HepG2 (cell line): ENCODE measurements around the gene GAN. TPM values are rescaled to one million over a fixed set of nuclear protein-coding genes. Genes with fewer than 3 reads are reported as not detected.

Experiments
- ATF1 ChIP-seq: IDR thresholded peaks from 2 replicates; pipeline ENCODE4 v1.6.1; 2016; ENCODE audit warnings: mild to moderate bottlenecking, control low read depth
- HOXA5 ChIP-seq: sonication (generic); formaldehyde crosslinking; IDR thresholded peaks from 2 replicates; pipeline ENCODE4 v1.4.0; 2020; ENCODE audit warnings: missing genetic modification reagents
- JARID2 ChIP-seq: sonication (generic); formaldehyde crosslinking; IDR thresholded peaks from 2 replicates; pipeline ENCODE4 v1.8.1; 2023; ENCODE audit warnings: missing genetic modification reagents, inconsistent platforms; ENCODE audit not compliant: insufficient replicate concordance
- MAX ChIP-seq: IDR thresholded peaks from 2 replicates; pipeline ENCODE4 v1.6.1; 2012; ENCODE audit warnings: inconsistent platforms
- MED1 ChIP-seq: sonication (generic); formaldehyde crosslinking; IDR thresholded peaks from 2 replicates; pipeline ENCODE4 v1.4.0; 2020; ENCODE audit warnings: missing genetic modification reagents
- RORA ChIP-seq: sonication (generic); formaldehyde crosslinking; IDR thresholded peaks from 2 replicates; pipeline ENCODE4 v1.5.0; 2020; ENCODE audit warnings: mild to moderate bottlenecking, missing genetic modification reagents, moderate library complexity
- SOX5 ChIP-seq: IDR thresholded peaks from 2 replicates; pipeline ENCODE4 v1.6.1; 2016; ENCODE audit warnings: borderline replicate concordance
- THAP9 ChIP-seq: sonication (generic); formaldehyde crosslinking; IDR thresholded peaks from 2 replicates; pipeline ENCODE4; 2020; ENCODE audit warnings: missing genetic modification reagents, mild to moderate bottlenecking, borderline replicate concordance
- ZBTB38 ChIP-seq: sonication (generic); formaldehyde crosslinking; IDR thresholded peaks from 2 replicates; pipeline ENCODE4 v1.5.1; 2020; ENCODE audit warnings: mild to moderate bottlenecking, missing genetic modification reagents
- ZFP62 ChIP-seq: sonication (generic); formaldehyde crosslinking; IDR thresholded peaks from 2 replicates; pipeline ENCODE4 v1.4.0; 2020; ENCODE audit warnings: missing genetic modification reagents
- ZNF773 ChIP-seq: sonication (generic); formaldehyde crosslinking; IDR thresholded peaks from 2 replicates; pipeline ENCODE4 v1.4.0; 2020; ENCODE audit warnings: missing genetic modification reagents, borderline replicate concordance
- polyA plus RNA-seq, 8 experiments: library from polyadenylated mRNA; depleted of rRNA in 3 of 8; stranded (reverse) in 7 of 8; unstranded in 1 of 8; fragments of >200 nt; fragmentation: Illumina TruSeq in 4 of 8; extraction: Trizol in 4 of 8; gene quantifications; 2 replicates each; pipeline versions ENCODE4 v1.2.1 to v1.2.3, GENCODE V29; 2011 to 2016; ENCODE audit warnings: low read depth in 4 of 8, missing spikeins in 1 of 8, mixed read lengths in 1 of 8; ENCODE audit not compliant: insufficient read depth in 1 of 8
- total RNA-seq, 5 experiments: library from RNA; depleted of rRNA; stranded (reverse); fragments of >200 nt; fragmentation: Illumina TruSeq; extraction: Trizol; gene quantifications; 2 replicates each; pipeline ENCODE4 v1.2.3, GENCODE V29; 2016; ENCODE audit warnings: low read depth in 1 of 5
- TF ChIP-seq, protein P1 (sequence below): sonication (generic); formaldehyde crosslinking; IDR thresholded peaks from 2 replicates; pipeline ENCODE4 v1.5.1; 2020; ENCODE audit warnings: mild to moderate bottlenecking, missing genetic modification reagents
- TF ChIP-seq, protein P2 (sequence below): sonication (generic); formaldehyde crosslinking; IDR thresholded peaks from 2 replicates; pipeline ENCODE4 v1.4.0; 2020; ENCODE audit warnings: missing genetic modification reagents, borderline replicate concordance
- TF ChIP-seq, protein P3 (sequence below): sonication (generic); formaldehyde crosslinking; IDR thresholded peaks from 2 replicates; pipeline ENCODE4 v1.4.0; 2020; ENCODE audit warnings: missing genetic modification reagents
- TF ChIP-seq, protein P4 (sequence below): sonication (generic); formaldehyde crosslinking; IDR thresholded peaks from 2 replicates; pipeline ENCODE4 v1.4.0; 2020; ENCODE audit warnings: missing genetic modification reagents

Gene GAN
- total and polyA plus RNA-seq, 2 of the 13 experiments (the other 11 are each of a cell fraction or from before 2014, with no cell fraction given) = 4.3 to 11.0 TPM

DNA sequence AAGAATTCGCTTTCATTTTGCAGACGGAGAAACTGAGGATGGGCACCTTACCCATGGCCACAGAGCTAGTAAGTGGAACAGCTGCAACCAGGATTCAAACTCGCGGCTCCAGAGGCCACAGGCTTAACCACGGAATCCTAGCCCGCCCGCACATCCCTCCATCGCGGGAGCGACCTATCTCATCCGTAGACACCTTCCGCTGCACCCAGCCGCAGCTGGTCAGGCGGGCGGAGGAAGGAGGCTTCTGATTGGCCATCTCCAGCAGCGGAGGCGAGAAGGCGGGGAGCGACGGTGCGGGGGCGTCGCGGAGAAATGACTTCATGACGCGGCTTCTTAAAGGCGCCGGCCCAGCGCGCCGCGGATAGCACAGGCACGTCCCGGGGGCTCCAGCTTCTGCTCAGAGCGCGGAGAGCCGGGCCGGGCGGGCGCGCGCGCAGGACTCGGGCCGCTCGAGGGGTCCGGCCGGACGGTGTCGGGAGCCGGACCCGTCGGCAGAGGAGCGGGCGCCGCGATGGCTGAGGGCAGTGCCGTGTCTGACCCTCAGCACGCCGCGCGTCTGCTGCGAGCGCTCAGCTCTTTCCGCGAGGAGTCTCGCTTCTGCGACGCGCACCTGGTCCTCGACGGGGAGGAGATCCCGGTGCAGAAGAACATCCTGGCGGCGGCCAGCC is at the start of gene GAN (continued):
- TF ChIP-seq, protein P1, sequence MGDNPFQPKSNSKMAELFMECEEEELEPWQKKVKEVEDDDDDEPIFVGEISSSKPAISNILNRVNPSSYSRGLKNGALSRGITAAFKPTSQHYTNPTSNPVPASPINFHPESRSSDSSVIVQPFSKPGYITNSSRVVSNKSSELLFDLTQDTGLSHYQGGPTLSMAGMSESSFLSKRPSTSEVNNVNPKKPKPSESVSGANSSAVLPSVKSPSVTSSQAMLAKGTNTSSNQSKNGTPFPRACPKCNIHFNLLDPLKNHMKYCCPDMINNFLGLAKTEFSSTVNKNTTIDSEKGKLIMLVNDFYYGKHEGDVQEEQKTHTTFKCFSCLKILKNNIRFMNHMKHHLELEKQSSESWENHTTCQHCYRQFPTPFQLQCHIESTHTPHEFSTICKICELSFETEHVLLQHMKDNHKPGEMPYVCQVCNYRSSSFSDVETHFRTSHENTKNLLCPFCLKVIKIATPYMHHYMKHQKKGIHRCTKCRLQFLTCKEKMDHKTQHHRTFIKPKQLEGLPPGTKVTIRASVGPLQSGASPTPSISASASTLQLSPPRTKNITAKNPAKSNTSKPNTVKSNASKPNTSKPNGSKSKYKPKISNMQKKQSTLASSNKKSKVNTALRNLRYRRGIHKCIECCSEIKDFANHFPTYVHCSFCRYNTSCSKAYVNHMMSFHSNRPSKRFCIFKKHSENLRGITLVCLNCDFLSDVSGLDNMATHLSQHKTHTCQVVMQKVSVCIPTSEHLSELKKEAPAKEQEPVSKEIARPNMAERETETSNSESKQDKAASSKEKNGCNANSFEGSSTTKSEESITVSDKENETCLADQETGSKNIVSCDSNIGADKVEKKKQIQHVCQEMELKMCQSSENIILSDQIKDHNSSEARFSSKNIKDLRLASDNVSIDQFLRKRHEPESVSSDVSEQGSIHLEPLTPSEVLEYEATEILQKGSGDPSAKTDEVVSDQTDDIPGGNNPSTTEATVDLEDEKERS (CRISPR knock-in tag) = no peak
- TF ChIP-seq ZNF773 (CRISPR knock-in tag) (no peak; the same call in 1 of the 2 replicates), MED1 (CRISPR knock-in tag) (peak; percentile 83), JARID2 (no peak), SOX5 (CRISPR knock-in tag) (no peak), MAX (peak; percentile 78), ATF1 (CRISPR knock-in tag) (peak; percentile 98), ZBTB38 (peak; percentile 87; the same call in 1 of the 2 replicates), ZFP62 (CRISPR knock-in tag) (no peak), HOXA5 (CRISPR knock-in tag) (0 out of 2 replicates have a peak, but pooled peaks have one; percentile 56), RORA (CRISPR knock-in tag) (no peak), THAP9 (CRISPR knock-in tag) (peak; percentile 76; the same call in 1 of the 2 replicates)
- TF ChIP-seq, protein P2, sequence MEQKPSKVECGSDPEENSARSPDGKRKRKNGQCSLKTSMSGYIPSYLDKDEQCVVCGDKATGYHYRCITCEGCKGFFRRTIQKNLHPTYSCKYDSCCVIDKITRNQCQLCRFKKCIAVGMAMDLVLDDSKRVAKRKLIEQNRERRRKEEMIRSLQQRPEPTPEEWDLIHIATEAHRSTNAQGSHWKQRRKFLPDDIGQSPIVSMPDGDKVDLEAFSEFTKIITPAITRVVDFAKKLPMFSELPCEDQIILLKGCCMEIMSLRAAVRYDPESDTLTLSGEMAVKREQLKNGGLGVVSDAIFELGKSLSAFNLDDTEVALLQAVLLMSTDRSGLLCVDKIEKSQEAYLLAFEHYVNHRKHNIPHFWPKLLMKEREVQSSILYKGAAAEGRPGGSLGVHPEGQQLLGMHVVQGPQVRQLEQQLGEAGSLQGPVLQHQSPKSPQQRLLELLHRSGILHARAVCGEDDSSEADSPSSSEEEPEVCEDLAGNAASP (CRISPR knock-in tag) = peak; percentile 73
- TF ChIP-seq, protein P3, sequence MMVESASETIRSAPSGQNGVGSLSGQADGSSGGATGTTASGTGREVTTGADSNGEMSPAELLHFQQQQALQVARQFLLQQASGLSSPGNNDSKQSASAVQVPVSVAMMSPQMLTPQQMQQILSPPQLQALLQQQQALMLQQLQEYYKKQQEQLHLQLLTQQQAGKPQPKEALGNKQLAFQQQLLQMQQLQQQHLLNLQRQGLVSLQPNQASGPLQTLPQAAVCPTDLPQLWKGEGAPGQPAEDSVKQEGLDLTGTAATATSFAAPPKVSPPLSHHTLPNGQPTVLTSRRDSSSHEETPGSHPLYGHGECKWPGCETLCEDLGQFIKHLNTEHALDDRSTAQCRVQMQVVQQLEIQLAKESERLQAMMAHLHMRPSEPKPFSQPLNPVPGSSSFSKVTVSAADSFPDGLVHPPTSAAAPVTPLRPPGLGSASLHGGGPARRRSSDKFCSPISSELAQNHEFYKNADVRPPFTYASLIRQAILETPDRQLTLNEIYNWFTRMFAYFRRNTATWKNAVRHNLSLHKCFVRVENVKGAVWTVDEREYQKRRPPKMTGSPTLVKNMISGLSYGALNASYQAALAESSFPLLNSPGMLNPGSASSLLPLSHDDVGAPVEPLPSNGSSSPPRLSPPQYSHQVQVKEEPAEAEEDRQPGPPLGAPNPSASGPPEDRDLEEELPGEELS (CRISPR knock-in tag) = 0 out of 2 replicates have a peak, but pooled peaks have one; percentile 31
- TF ChIP-seq, protein P4, sequence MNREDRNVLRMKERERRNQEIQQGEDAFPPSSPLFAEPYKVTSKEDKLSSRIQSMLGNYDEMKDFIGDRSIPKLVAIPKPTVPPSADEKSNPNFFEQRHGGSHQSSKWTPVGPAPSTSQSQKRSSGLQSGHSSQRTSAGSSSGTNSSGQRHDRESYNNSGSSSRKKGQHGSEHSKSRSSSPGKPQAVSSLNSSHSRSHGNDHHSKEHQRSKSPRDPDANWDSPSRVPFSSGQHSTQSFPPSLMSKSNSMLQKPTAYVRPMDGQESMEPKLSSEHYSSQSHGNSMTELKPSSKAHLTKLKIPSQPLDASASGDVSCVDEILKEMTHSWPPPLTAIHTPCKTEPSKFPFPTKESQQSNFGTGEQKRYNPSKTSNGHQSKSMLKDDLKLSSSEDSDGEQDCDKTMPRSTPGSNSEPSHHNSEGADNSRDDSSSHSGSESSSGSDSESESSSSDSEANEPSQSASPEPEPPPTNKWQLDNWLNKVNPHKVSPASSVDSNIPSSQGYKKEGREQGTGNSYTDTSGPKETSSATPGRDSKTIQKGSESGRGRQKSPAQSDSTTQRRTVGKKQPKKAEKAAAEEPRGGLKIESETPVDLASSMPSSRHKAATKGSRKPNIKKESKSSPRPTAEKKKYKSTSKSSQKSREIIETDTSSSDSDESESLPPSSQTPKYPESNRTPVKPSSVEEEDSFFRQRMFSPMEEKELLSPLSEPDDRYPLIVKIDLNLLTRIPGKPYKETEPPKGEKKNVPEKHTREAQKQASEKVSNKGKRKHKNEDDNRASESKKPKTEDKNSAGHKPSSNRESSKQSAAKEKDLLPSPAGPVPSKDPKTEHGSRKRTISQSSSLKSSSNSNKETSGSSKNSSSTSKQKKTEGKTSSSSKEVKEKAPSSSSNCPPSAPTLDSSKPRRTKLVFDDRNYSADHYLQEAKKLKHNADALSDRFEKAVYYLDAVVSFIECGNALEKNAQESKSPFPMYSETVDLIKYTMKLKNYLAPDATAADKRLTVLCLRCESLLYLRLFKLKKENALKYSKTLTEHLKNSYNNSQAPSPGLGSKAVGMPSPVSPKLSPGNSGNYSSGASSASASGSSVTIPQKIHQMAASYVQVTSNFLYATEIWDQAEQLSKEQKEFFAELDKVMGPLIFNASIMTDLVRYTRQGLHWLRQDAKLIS = no peak
